Activated naive CD4-positive, alpha-beta T cell treated with anti-CD3 and anti-CD28 coated beads, Interleukin-2, amount 50 U/mL, for 16 hours (primary cell): ENCODE results near the gene FBXO30.

ENCODE experiments used
- DNase-seq: peaks from one replicate; pipeline ENCODE4 v3.0.0-alpha.2; 2020

The FBXO30 gene

GRCh38 chr6:145814501-145815308, at the start of gene FBXO30:
TSS of gene FBXO30 (minus strand) at chr6:145814795. CDS start at chr6:145806405, 8,390 bp downstream.
- peak; percentile 86 for DNase-seq

- DNase-seq = no peak
Observed at GRCh38 chr6:145863988-145864616, 49.5 kb upstream of the FBXO30 start.

- DNase-seq = no peak
Observed at GRCh38 chr6:145863366-145863765, 48.8 kb upstream of the FBXO30 start.

- DNase-seq = no peak
Observed at GRCh38 chr6:145860562-145860961, 46.0 kb upstream of the FBXO30 start.

GRCh38 chr6:145850671-145851070, 36.1 kb upstream of the FBXO30 start:
- DNase-seq = no peak

GRCh38 chr6:145848541-145848940, 33.9 kb upstream of the FBXO30 start:
- DNase-seq = no peak

GRCh38 chr6:145845557-145845956, 31.0 kb upstream of the FBXO30 start:
- no peak for DNase-seq

GRCh38 chr6:145844933-145845540, 30.4 kb upstream of the FBXO30 start:
- no peak for DNase-seq

GRCh38 chr6:145842693-145843546, 28.3 kb upstream of the FBXO30 start:
- no peak for DNase-seq

GRCh38 chr6:145841668-145842067, 27.1 kb upstream of the FBXO30 start:
- no peak for DNase-seq

GRCh38 chr6:145839653-145840052, 25.1 kb upstream of the FBXO30 start:
- DNase-seq = no peak

- no peak for DNase-seq
Observed at GRCh38 chr6:145838305-145838704, 23.7 kb upstream of the FBXO30 start.

GRCh38 chr6:145836772-145837171, 22.2 kb upstream of the FBXO30 start:
- DNase-seq = no peak

GRCh38 chr6:145836170-145836569, 21.6 kb upstream of the FBXO30 start:
- no peak for DNase-seq

- DNase-seq = no peak
Observed at GRCh38 chr6:145830612-145831011, 16.0 kb upstream of the FBXO30 start.

- no peak for DNase-seq
Observed at GRCh38 chr6:145829950-145830349, 15.4 kb upstream of the FBXO30 start.

- no peak for DNase-seq
Observed at GRCh38 chr6:145829102-145829501, 14.5 kb upstream of the FBXO30 start.

- DNase-seq = no peak
Observed at GRCh38 chr6:145824344-145824743, 9.7 kb upstream of the FBXO30 start.

- DNase-seq = no peak
Observed at GRCh38 chr6:145823328-145823944, 8.8 kb upstream of the FBXO30 start.

- no peak for DNase-seq
Observed at GRCh38 chr6:145822456-145822855, 7.9 kb upstream of the FBXO30 start.

- DNase-seq = no peak
Observed at GRCh38 chr6:145819994-145820393, 5.4 kb upstream of the FBXO30 start.

- DNase-seq = no peak
Observed at GRCh38 chr6:145818796-145819195, 4.2 kb upstream of the FBXO30 start.

- DNase-seq = no peak
Observed at GRCh38 chr6:145816392-145816791, 1.8 kb upstream of the FBXO30 start.
